HCT116 (cell line): Measurements from ENCODE around the gene HSPA12A.

ENCODE experiments used
- CTCF ChIP-seq, 3 experiments: fragments of 200-600 bp in 1 of 3; sonication (generic) in 1 of 3; IDR thresholded peaks in 2 of 3; conservative IDR thresholded peaks in 1 of 3; 2 replicates each; pipeline ENCODE4 v1.5.1; 2012 to 2017; ENCODE audit warnings: low read depth in 2 of 3, low read length in 2 of 3, antibody characterized with exemption in 1 of 3, borderline replicate concordance in 1 of 3, control low read depth in 1 of 3, mild to moderate bottlenecking in 1 of 3, mixed read lengths in 1 of 3, mixed run types in 1 of 3, moderate library complexity in 1 of 3; ENCODE audit not compliant: insufficient read depth in 1 of 3
- EZH2 ChIP-seq: fragments of 200-600 bp; sonication (generic); IDR thresholded peaks from 2 replicates; pipeline ENCODE4 v1.6.1; 2017; ENCODE audit warnings: antibody characterized with exemption, mixed run types
- REST ChIP-seq: IDR thresholded peaks from 2 replicates; pipeline ENCODE4 v1.6.1; 2012; ENCODE audit warnings: low read depth
- YY1 ChIP-seq: IDR thresholded peaks from 2 replicates; pipeline ENCODE4 v1.6.1; 2011; ENCODE audit warnings: low read length, low read depth, moderate library complexity, mild to moderate bottlenecking; ENCODE audit not compliant: insufficient replicate concordance; ENCODE audit errors: extremely low read depth

GRCh38 chr10:116637830-116638229 is 104.5 kb downstream of the HSPA12A start:
- no peak for TF ChIP-seq CTCF (IDR thresholded peaks at IDR 0.05 in 2 of 3, conservative IDR thresholded peaks at IDR 0.05 in 1 of 3; ENCODE audit: borderline replicate concordance in 1 of 3, insufficient read depth in 1 of 3, low read depth in 2 of 3, low read length in 2 of 3)
- TF ChIP-seq EZH2 = no peak
- no peak for TF ChIP-seq YY1
- no peak for TF ChIP-seq REST
